ENCODE results near the gene CPSF2. TPM values are rescaled to one million over a fixed set of nuclear protein-coding genes. Genes with fewer than 3 reads are reported as not detected.

The CPSF2 gene
- total RNA-seq (2022; extraction: Qiagen RNA extraction) = 34.6 to 44.6 TPM (median 38.5 TPM) in 5 replicates

GRCh38 chr14:92121670-92122350, at the start of gene CPSF2, which contains the start of gene NDUFB1:
TSS of gene CPSF2 (plus strand) at chr14:92121969. CDS start at chr14:92130985, 9,016 bp downstream.
TSS of gene NDUFB1 (minus strand) at chr14:92121706. CDS start at chr14:92117637, 4,069 bp downstream.

GRCh38 chr14:92106143-92106926, 15.4 kb upstream of the CPSF2 start, which contains the start of gene ATXN3:
TSS of gene ATXN3 (minus strand) at chr14:92106582. CDS start at chr14:92106552, 30 bp downstream.

Other genes starting within 250 kb of the CPSF2 start
- gene FBLN5, start 174.3 kb upstream of the CPSF2 start, total RNA-seq (2022; extraction: Qiagen RNA extraction) = 4.7 to 6.2 TPM (median 5.0 TPM) in 5 replicates
- gene TRIP11, start 81.9 kb upstream of the CPSF2 start, total RNA-seq (2022; extraction: Qiagen RNA extraction) = 5.9 to 9.8 TPM (median 9.1 TPM) in 5 replicates
- gene ATXN3, start 15.4 kb upstream of the CPSF2 start, total RNA-seq (2022; extraction: Qiagen RNA extraction) = 21.3 to 45.4 TPM (median 23.1 TPM) in 5 replicates
- 318 to 350 TPM (median 330 TPM) in 5 replicates for gene NDUFB1, start 263 bp upstream of the CPSF2 start, total RNA-seq (2022; extraction: Qiagen RNA extraction)
- gene SLC24A4, start 201.2 kb downstream of the CPSF2 start, total RNA-seq (2022; extraction: Qiagen RNA extraction) = 0.06 to 0.22 TPM (median 0.20 TPM) in 5 replicates